NCI-H146 (cell line): ENCODE results near the gene UBA1.

ENCODE experiments used
- DNase-seq: peaks from one replicate; lab custom pipeline; 2025; lab: John Stamatoyannopoulos, UW

The UBA1 gene

GRCh38 chrX:47169726-47170515 is 23.7 kb upstream of the UBA1 start:
- DNase-seq, result no peak

GRCh38 chrX:47170861-47171692 is 22.6 kb upstream of the UBA1 start:
- DNase-seq, result no peak

- DNase-seq, result no peak
Observed at GRCh38 chrX:47171996-47172395, 21.6 kb upstream of the UBA1 start.

- no peak for DNase-seq
Observed at GRCh38 chrX:47172549-47172948, 21.1 kb upstream of the UBA1 start.

GRCh38 chrX:47172971-47173792 is 20.4 kb upstream of the UBA1 start:
- no peak for DNase-seq

- DNase-seq, result no peak
Observed at GRCh38 chrX:47174376-47174775, 19.3 kb upstream of the UBA1 start.

- no peak for DNase-seq
Observed at GRCh38 chrX:47174846-47175587, 18.6 kb upstream of the UBA1 start.

- DNase-seq, result no peak
Observed at GRCh38 chrX:47175588-47175980, 18.0 kb upstream of the UBA1 start.

GRCh38 chrX:47176101-47176740 is 17.4 kb upstream of the UBA1 start:
- no peak for DNase-seq

- DNase-seq, result no peak
Observed at GRCh38 chrX:47177079-47177478, 16.6 kb upstream of the UBA1 start.

- no peak for DNase-seq
Observed at GRCh38 chrX:47178337-47178736, 15.3 kb upstream of the UBA1 start.

- DNase-seq, result no peak
Observed at GRCh38 chrX:47179221-47179927, 14.3 kb upstream of the UBA1 start.

- no peak for DNase-seq
Observed at GRCh38 chrX:47179928-47180255, 13.7 kb upstream of the UBA1 start.

GRCh38 chrX:47180346-47180745 is 13.3 kb upstream of the UBA1 start:
- DNase-seq, result no peak

- DNase-seq, result no peak
Observed at GRCh38 chrX:47181301-47181700, 12.3 kb upstream of the UBA1 start.

GRCh38 chrX:47182106-47182700 is 11.4 kb upstream of the UBA1 start:
- no peak for DNase-seq

GRCh38 chrX:47184486-47184885 is 9.1 kb upstream of the UBA1 start:
- no peak for DNase-seq

GRCh38 chrX:47185241-47185640 is 8.4 kb upstream of the UBA1 start:
- DNase-seq, result no peak

GRCh38 chrX:47186096-47186740 is 7.4 kb upstream of the UBA1 start:
- no peak for DNase-seq
